ENCODE data around the gene RNF43. TPM values are rescaled to one million over a fixed set of nuclear protein-coding genes. Genes with fewer than 3 reads are reported as not detected.

Gene RNF43
- total RNA-seq, 1 donor from 2014 or later = not detected

GRCh38 chr17:58382872-58383242, 34.5 kb downstream of the RNF43 start:
- DNase-seq (ENCODE audit: low read depth) = no peak

- DNase-seq (ENCODE audit: low read depth) = no peak
Measured at GRCh38 chr17:58382108-58382871, 35.0 kb downstream of the RNF43 start.

- DNase-seq (ENCODE audit: low read depth) = peak; percentile 9
Measured at GRCh38 chr17:58381124-58382035, 36.0 kb downstream of the RNF43 start.

GRCh38 chr17:58380207-58381123, 36.9 kb downstream of the RNF43 start:
- no peak for DNase-seq (ENCODE audit: low read depth)

GRCh38 chr17:58379511-58379824, 37.9 kb downstream of the RNF43 start:
- no peak for DNase-seq (ENCODE audit: low read depth)

- DNase-seq (ENCODE audit: low read depth) = no peak
Measured at GRCh38 chr17:58378733-58379510, 38.4 kb downstream of the RNF43 start.

- DNase-seq (ENCODE audit: low read depth) = no peak
Measured at GRCh38 chr17:58377661-58378060, 39.7 kb downstream of the RNF43 start.

- DNase-seq (ENCODE audit: low read depth) = no peak
Measured at GRCh38 chr17:58377093-58377601, 40.2 kb downstream of the RNF43 start.

GRCh38 chr17:58376472-58377000, 40.8 kb downstream of the RNF43 start:
- DNase-seq (ENCODE audit: low read depth) = no peak

- no peak for DNase-seq (ENCODE audit: low read depth)
Measured at GRCh38 chr17:58375811-58376210, 41.5 kb downstream of the RNF43 start.

GRCh38 chr17:58375256-58375655, 42.1 kb downstream of the RNF43 start:
- no peak for DNase-seq (ENCODE audit: low read depth)

- no peak for DNase-seq (ENCODE audit: low read depth)
Measured at GRCh38 chr17:58373923-58374322, 43.4 kb downstream of the RNF43 start.

- DNase-seq (ENCODE audit: low read depth) = no peak
Measured at GRCh38 chr17:58373003-58373402, 44.3 kb downstream of the RNF43 start.

- DNase-seq (ENCODE audit: low read depth) = no peak
Measured at GRCh38 chr17:58371300-58371950, 45.9 kb downstream of the RNF43 start.

GRCh38 chr17:58370716-58371115, 46.6 kb downstream of the RNF43 start:
- no peak for DNase-seq (ENCODE audit: low read depth)

- DNase-seq (ENCODE audit: low read depth) = no peak
Measured at GRCh38 chr17:58370309-58370708, 47.0 kb downstream of the RNF43 start.

- DNase-seq (ENCODE audit: low read depth) = no peak
Measured at GRCh38 chr17:58369214-58370031, 47.9 kb downstream of the RNF43 start.

- DNase-seq (ENCODE audit: low read depth) = no peak
Measured at GRCh38 chr17:58368860-58369213, 48.5 kb downstream of the RNF43 start.

Data from myocyte (in vitro differentiated cells).